Keratinocyte (primary cell): ENCODE data around the gene MIPOL1.

Experiments used
- EZH2 ChIP-seq: IDR thresholded peaks from one replicate; pipeline ENCODE4 v1.6.1; 2012; ENCODE audit warnings: inconsistent platforms, mild to moderate bottlenecking, low read length, moderate library complexity
- TF ChIP-seq, protein P1 (sequence below), 3 experiments: IDR thresholded peaks in 1 of 3; conservative IDR thresholded peaks in 1 of 3; optimal IDR thresholded peaks in 1 of 3; 2 replicates in 2 of 3; 3 replicates in 1 of 3; pipeline versions ENCODE3 to v1.5.1; 2011; ENCODE audit warnings: low read length in 3 of 3, mild to moderate bottlenecking in 3 of 3, moderate library complexity in 2 of 3, control low read depth in 1 of 3, inconsistent platforms in 1 of 3; ENCODE audit not compliant: insufficient read depth in 2 of 3; ENCODE audit errors: extremely low read depth in 1 of 3

DNA sequence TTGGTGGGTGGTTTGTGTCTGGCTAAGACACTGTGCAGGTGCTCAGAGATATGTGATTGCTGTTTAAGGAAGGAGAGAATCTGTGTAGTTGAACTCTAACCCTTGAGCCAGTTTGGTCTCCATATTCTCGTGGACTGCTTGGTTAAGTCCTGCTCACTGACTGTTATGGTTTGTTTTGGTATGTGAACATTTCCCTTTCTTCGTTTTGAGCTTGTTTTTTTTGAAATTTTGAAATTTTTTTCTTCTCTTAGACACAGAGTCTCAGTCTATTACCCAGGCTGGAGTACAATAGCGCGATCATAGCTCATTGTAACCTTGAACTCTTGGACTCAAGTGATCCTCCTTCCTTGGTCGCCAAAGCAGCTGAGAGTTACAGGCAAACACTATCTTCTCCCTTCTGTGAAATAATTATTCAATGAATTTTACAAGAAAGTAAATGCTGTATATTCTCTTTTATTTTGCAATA, 40.0 kb downstream of the MIPOL1 start:
- TF ChIP-seq, protein P1, sequence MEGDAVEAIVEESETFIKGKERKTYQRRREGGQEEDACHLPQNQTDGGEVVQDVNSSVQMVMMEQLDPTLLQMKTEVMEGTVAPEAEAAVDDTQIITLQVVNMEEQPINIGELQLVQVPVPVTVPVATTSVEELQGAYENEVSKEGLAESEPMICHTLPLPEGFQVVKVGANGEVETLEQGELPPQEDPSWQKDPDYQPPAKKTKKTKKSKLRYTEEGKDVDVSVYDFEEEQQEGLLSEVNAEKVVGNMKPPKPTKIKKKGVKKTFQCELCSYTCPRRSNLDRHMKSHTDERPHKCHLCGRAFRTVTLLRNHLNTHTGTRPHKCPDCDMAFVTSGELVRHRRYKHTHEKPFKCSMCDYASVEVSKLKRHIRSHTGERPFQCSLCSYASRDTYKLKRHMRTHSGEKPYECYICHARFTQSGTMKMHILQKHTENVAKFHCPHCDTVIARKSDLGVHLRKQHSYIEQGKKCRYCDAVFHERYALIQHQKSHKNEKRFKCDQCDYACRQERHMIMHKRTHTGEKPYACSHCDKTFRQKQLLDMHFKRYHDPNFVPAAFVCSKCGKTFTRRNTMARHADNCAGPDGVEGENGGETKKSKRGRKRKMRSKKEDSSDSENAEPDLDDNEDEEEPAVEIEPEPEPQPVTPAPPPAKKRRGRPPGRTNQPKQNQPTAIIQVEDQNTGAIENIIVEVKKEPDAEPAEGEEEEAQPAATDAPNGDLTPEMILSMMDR (optimal IDR thresholded peaks at IDR 0.05 in 1 of 3, IDR thresholded peaks at IDR 0.05 in 1 of 3, conservative IDR thresholded peaks at IDR 0.05 in 1 of 3; ENCODE audit: extremely low read depth in 1 of 3, insufficient read depth in 2 of 3, low read length in 3 of 3): no peak
- no peak for TF ChIP-seq EZH2
